EH (cell line): ENCODE results near the gene GNRHR.
"Not testable (repeated sequence)": the region's sequence is repeated elsewhere in the genome, so short reads cannot be mapped to it uniquely, and the experiment has no call there.

ENCODE experiments used
- DNase-seq: peaks from one replicate; pipeline ENCODE4 v3.0.0-alpha.2; 2015; ENCODE audit warnings: low read depth

Gene GNRHR

GRCh38 chr4:67727124-67727850, 26.9 kb downstream of the GNRHR start:
- peak; percentile 71 for DNase-seq

- peak; percentile 68 for DNase-seq
Observed at GRCh38 chr4:67725981-67726380, 28.2 kb downstream of the GNRHR start.

- DNase-seq = no peak
Observed at GRCh38 chr4:67725132-67725531, 29.1 kb downstream of the GNRHR start.

DNA sequence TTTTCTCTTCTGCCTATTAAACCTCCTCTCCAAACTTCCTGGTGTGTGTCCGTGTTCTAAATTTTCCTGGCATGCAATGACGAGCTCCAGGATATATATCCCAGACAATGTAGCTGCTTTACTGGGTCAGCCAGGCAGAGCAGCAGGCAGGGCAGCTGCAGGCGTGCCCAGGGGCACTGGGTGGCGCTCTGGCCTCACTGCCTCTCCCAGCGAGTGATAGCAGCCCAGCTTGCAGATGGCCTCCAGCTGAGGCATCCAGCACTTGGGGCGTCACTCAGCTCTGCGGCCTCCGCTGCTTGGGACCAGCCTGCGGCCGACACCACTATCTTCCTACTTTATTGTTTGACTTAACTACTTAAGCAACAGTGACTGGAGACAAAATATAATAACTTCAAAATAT, 30.2 kb downstream of the GNRHR start:
- DNase-seq = no peak

DNA sequence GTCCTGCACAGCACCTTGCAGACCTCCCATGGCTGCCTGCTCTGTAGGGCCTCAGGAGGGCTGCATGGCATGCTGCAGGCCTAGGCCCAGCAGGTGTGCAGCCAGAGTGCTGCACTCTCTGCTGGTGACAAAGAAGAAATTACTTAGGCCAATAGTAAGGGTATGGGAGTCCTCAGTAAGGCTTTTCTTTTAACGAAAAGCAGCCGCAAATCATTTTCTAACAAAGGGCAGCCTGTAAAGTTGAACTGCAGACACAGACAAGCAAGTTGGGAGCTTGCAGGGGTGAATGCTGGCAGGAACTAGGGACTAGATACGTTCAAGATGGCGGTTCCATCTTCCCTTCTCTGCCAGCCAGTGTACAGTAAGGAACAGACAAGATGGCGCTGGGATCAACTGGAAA, 30.8 kb downstream of the GNRHR start:
- DNase-seq = no peak

DNA sequence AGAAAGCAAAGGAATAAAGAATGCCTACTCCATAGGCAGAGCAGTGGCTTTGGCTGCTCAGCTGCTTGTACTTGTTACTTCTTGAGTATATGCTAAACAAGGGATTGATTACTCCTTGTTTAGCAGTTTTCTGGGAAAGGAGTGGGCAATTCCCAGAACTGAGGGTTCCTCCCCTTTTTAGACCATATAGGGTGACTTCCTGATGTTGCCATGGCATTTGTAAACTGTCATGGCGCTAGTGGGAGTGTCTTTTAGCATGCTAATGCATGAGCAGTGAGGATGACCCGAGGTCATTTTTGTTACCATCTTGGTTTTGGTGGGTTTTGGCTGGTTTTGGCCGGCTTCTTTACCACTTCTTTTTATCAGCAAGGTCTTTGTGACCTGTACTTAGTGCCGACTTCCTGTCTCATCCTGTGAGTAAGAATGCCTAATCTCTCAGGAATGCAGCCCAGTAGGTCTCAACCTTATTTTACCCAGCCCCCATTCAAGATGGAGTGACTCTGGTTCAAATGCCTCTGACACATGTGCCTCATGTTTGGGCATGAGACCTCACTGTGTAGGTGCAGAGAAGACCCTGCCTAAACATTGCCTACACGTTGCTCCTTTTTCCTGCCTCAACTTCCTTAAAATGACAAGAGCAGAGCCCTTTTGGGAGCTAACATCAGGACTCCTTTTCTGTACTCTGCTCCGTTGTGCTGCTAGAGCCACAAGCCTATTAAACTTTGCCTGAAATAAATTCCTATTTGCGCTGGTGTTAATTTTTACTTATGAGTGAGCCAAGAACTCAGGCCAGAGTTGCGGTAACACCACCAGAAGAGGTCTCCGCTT, 32.2 kb downstream of the GNRHR start:
- DNase-seq = peak; percentile 74

DNA sequence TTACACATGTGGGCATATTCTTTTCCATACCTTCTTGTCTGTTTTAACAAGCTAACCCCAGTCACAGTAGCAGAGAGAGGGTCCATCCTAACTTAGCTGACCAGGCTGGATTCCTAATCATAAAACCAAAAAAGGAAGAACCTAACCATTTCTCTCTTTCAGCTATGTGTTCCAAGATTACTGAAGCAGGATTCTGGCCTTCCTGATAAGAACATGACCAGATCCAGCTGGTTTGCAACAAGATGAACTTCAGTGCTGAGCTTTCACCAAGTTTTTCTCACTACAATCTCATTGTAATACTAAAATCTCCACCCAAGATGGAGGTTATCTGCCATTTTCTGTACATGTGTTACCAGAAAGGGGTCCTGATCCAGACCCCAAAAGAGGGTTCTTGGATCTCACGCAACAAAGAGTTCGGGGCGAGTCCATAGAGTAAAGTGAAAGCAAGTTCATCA, 32.8 kb downstream of the GNRHR start:
- DNase-seq = no peak

- DNase-seq = no peak
Observed at GRCh38 chr4:67719953-67720617, 34.1 kb downstream of the GNRHR start.

DNA sequence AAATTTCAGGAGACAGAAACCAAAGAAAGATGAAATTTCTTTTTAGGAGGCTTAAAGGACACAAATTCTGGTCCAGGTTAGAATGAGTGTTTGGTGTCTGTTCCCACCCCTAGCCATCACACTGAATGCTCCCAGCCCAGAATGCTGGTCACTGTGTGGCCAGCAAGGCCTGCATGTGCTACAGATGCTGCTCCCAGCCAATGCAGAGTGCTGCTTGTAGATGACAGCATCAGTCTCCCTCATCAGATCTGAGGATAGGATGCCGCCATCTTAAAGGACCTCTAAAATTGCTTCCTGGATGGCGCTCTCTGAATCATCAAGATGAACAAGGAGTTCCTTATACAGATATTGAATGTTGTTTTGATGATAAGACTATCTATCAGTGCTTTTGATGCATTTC, 35.3 kb downstream of the GNRHR start:
- DNase-seq = no peak

DNA sequence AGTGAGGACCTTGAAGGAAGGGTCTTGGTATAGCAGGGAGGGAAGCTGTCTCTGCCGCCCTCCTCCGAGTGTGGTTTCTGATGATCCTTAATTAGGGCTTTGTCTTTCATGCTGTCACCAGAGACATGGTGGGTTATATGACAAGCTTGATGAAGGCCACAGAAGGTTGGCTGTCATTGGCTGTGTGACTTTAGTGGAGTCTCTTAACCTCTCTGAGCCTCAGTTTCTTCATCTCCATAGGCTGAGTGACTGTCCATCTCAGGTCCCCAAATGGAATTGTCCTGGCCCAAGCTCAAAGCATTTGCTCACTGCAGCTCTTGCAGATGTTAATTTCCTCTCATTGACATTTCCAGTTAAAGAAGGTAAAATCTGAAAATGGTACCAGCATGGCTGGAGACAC, 36.6 kb downstream of the GNRHR start:
- no peak for DNase-seq

- DNase-seq = no peak
Observed at GRCh38 chr4:67714955-67715354, 39.2 kb downstream of the GNRHR start.

DNA sequence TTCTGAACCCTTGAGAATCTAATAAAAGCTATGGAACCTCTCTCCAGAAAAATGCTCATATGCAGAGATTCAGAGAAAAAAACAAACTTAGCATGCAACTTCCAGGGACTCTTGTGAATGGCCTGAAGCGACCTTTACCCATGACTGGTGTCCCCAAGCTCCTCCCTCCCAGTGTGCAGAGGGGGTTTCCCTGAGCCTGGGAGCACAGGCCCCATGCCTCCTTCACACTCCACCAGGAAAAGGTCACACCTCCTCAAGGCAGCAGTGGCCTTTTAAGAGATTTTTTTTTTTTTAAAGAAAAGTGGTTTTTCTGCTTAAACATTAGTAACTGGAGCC, 40.0 kb downstream of the GNRHR start:
- DNase-seq = no peak

- DNase-seq = peak; percentile 80
Observed at GRCh38 chr4:67713529-67714247, 40.5 kb downstream of the GNRHR start.

DNA sequence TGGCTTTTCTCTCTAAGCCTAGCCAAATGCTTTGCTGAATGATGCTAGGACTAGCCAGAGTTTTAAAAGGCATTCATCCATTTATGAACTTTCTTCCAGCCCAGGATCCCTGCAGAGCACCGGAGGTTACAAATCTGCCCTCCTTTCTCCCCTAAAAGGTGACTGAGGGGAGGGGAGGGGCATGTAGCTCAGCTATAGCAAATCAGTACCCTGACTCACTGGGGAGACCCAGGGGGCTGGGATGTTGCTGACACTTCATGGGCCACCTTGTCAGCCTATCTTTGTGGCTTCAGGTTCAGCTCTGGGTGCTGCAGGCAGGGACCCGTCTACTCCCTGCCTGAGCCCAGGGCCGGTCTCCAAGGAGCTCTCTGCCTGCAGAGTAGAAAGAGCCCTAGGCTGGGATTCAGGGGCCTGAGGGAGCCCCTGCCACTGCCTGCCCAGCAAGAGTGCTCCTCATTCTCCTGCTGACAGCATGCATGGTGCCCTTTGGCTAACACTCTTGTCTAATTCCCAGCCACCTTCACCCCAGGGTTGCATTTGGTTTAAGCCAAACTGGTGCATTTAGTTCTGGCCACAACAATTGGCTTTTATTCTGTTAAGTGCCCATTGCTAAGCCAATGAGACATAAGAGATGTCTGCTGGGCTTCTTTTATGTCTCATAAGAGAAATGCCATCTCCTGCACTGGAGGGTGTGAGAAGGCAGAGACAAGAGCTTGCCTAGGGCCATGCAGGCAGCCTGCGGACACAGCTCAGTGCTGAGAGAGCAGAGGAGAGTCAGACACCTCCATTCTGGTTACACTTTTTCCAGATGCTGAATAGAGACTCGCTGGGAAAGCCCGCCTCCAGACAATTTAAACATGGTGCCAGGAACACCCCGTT, 41.3 kb downstream of the GNRHR start:
- DNase-seq = no peak

DNA sequence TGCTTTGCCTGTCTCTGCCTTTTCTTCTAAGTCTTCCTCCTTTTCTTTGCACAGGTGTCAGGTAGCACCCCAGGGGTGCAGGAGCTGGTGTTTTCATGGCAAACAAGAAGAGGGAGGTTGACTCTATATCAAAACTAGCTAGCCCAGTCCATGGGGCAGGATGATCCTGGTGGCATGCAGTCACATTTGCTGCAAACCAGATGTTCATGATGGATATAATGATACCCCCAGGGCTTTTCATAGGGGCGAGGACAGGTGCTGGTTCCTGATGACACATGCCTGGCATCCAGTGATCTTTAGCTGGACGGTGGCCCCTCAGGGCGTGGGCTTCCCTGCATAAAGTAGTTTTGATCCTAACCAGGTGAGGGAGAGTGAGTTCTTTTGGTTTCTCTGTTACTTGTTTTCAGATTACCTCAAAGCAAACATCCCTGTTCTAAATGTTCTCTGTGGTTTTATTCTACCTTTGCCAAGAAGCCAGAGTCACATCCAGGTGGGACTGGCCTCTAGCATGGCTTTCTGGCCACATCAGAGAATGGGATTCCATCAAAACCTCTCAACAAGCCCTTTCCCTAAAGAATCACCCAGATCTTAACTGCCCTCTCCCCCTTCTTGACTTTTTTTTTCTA, 42.1 kb downstream of the GNRHR start:
- DNase-seq = no peak

GRCh38 chr4:67706682-67707081, 47.5 kb downstream of the GNRHR start:
- DNase-seq = not testable (repeated sequence)

GRCh38 chr4:67704843-67705242, 49.3 kb downstream of the GNRHR start:
- DNase-seq = no peak

DNA sequence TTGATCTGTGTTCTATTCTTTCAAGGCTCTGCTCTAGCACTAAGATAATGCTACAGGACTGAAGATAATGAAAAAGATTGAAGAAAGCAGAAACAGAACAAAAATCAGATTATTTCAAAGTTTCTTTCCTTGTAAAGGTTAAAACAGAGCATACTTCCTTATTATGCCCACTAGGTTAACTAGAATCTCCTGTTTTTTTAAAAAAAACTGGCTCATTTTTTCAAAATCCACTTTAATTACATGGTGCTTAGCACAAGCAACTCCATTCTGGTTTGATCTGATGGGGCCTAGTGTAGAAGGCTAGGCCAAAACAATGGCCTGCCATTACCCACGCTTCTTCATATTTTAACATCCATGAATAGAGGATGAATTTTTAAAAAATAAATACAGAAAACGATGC, 52.0 kb downstream of the GNRHR start:
- no peak for DNase-seq

DNA sequence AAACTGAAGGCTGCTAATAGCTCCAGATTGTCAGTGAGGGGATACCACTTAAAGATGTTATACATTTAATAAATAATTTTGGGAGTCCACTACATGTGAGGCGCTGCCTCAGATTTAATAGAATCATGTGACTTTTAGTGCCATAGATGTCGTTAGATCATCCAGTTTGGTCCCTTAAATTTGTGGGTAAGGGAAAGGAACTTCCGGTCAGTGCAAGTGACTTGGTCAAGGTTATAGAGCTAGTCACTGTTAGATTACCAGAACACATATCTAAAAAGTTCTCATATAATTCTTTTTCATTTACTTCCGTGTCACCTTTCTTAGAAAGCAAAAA, 52.7 kb downstream of the GNRHR start:
- no peak for DNase-seq

DNA sequence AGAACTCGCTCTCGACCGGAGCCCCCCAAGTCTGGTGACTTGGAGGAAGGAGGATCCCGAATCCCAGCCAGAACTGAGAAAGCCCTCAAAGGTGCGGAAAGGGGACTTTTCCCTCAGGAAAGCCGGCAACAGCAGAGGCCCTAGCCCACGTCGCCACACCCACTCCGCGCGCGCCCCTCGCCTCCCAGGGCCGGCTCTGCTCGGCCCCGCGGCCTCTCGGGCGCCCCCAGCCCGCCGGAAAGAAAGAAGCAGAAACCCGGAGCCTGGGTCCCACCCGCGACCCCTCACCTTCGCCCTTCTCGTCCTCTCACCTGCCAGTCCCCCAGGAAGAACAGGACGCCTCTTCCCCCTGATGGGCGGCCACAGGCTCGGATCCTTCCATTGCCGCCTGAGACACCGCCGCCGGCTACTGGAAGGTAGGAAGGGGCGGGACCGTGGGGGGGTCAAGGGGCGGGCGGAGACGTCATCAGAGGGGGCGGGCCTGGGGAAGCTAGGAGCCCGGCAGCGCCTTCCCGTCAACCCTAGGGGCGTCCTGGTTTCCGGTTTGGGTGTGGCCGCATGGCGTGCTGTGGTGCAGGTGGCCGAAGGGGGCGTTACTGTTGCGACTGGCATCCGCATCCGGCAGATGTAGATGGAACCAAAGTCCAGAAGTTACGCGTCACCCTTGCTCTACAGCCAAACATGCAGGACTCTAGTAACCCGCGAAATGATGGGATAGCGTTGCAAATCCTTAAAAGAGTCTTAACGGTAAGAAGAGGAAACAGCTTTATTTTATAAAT, 53.3 kb downstream of the GNRHR start, which contains the start of gene UBA6:
TSS of gene UBA6 (minus strand) at position 418 of the 779 bp plus-strand sequence. CDS start at position 382, 36 bp downstream.
- peak; percentile 96 for DNase-seq
